Activated T-cell treated with anti-CD3 and anti-CD28 coated beads for 24 hours (primary cell): Measurements from ENCODE around the gene GRID2.
"Not testable (repeated sequence)": the region's sequence is repeated elsewhere in the genome, so short reads cannot be mapped to it uniquely, and the experiment has no call there.

Experiments
- DNase-seq: peaks from one replicate; pipeline ENCODE4 v3.0.0-alpha.2; 2020; ENCODE audit warnings: low read depth

GRID2 gene

DNA sequence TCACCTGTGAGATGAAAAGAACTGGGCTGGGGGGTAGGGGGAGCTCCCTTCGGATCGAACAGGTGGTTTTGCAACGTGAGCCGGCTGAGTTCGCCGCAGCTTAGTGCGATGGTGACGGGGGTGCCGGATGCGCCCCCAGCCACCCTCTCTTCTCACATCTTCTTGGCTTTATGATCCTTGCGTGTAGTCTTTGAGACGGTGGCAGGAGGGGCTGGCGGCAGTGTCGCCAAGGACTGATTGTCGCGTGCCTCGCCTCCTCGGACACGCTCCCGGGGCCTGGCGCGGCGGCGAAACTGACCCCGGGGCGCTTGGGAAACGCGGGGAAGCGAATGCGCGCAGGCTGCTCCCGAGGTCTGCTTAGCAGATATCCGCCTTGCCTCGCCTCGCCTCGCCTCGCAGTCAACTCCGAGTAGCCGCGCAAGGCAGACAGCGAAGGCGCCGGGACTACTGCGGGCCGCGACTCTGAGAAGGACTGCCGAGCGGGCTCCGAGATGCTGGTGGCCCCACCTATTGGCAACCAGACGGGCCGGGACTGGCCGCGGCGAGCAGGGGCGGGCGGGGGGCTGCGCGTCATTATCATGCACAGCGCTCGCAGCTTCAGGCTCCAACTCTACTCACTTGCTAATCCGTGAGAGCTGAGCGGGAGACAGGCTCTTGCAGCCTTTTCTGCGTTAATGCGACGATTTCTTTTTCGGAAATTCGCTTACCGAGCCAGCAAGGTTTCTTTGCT is 1.5 kb downstream of the GRID2 start:
- no peak for DNase-seq

DNA sequence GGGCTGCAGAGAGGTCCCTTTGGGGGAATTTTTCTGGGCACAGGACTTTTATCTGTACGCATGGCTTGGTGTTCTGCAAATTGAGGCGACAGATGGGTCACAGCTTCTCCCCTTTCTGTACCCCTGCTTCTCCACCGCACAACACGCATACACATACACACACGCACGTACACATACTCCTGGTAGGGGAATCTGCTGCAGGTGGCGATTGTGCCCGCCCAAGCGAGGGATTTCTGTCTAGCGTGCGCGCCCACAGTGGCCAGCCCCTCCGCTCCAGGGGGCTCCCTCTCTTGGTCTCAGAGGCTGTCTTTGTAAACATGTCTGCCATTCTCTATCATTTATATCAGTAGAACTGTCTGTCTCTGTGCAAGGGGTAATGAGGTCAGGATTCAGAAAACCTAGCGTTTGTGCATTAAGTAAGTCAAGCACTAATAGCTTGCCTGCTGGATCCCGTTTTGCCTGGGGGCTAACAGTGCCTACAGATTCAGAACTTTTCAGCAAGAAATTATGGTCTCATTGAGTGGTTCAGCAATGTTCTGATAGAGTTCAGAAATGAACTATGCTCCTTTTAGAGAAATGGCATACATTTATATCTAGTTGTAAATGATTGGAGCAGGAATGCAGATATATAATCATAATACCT is 2.2 kb downstream of the GRID2 start:
- DNase-seq: no peak

DNA sequence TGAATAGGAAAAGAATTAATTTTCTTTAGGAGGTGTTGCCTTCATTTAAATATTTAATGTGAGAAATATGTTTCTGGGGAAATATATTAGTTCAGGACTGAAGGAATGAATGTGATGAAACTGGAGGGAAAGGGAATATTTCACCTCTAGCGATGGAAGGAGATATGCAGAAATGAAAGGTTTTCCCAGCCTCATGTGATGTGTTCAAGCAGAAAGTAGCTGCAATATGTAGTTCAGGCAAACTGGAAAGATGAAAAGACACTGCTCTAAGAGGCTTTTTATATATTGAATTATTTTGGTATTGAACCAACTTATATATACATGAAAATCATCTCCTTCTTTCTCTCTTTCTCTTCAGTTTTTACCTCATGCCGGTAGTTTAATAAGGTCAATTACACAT is 3.4 kb downstream of the GRID2 start:
- DNase-seq: no peak

- no peak for DNase-seq
These were observed 4.1 kb downstream of the GRID2 start for GRCh38 chr4:92307866-92308265.

DNA sequence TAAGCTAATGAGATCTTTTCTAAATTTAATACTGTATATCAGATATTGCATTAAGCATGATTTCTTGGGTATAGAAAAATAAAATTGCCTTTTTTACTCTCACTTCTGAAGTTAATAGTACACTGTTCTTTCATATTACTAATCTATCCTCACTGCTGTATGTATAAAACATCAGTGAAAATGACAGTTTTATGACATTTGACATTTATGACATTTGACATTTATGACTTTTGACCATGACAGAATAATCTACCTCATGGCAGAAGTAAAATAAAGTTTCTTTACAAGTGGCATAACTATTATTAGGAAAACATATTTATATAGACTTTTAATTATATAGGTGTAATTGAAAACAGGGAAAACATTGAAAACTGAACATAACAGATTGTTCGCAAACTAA is 13.3 kb downstream of the GRID2 start:
- no peak for DNase-seq

GRCh38 chr4:92328095-92328494 is 24.3 kb downstream of the GRID2 start:
- DNase-seq: no peak

- no peak for DNase-seq
These were observed 29.2 kb downstream of the GRID2 start for GRCh38 chr4:92333016-92333415.

DNA sequence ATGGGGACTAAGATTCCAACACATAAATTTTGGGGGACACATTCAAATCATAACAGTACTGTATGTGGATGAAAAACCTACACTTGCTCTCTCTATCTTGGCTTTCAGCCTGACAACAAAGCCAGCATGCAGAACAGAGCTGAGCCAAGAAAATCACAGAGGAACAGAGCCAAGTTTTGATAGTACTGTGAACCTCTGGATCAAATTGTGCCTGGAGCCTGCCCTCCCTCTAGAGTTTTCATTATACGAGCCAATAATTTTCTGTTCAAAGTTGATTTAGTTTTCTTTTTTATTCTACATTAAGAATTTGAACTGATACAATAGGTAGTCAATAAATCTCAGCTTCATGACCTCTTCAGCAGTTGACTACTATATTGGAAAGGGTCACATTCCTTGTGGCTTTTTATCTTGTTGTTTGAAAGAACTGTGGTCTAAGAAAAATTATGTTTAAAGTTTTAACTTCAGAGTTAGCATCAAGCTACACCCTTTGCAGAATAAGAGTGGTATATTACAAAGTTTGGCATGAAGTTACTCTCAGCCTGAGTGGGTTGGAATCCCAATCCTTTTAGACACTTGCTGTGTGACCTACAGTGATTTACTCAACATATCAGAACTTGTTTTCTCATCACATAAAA is 31.1 kb downstream of the GRID2 start:
- no peak for DNase-seq

DNA sequence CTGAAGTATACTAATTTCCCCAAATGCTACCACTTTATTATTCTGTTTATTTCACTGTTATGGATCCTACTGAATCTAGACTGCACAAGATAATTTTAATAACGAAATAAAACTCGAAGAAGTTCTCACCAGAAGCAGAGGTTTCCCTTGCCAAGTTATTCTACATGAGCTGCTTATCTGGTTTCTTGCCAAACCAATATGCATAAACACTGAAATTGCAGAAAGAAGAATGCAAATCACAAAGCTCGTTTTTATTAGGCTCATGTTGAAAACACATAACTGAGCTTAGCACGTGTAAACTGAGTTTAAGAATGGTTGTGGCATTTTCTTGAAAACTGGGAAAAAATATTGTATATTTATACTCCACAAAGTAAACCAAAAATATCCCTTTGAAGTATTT is 35.9 kb downstream of the GRID2 start:
- no peak for DNase-seq

GRCh38 chr4:92344216-92344615 is 40.5 kb downstream of the GRID2 start:
- no peak for DNase-seq

- DNase-seq: no peak
These were observed 42.5 kb downstream of the GRID2 start for GRCh38 chr4:92346289-92346688.

GRCh38 chr4:92357966-92358365 is 54.2 kb downstream of the GRID2 start:
- DNase-seq: no peak

DNA sequence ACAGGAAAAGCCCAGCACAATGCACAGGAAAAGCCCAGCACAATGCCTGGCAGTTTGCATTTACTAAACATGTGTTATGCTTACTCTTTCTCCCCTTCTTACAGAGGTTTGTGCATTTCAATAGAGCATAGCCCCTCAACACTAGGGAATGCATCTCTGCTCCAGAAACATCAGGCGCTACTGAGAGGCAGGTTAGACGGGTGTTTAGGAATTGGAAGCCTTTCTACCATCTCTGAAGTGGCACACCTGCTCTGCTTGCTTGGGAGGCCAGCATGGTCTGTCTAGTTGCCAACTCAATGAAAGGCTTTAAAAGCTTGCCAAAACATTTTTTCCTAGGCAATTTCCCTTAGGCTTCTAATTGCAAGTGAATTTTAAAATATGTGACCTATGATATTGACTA is 55.7 kb downstream of the GRID2 start:
- DNase-seq: no peak

DNA sequence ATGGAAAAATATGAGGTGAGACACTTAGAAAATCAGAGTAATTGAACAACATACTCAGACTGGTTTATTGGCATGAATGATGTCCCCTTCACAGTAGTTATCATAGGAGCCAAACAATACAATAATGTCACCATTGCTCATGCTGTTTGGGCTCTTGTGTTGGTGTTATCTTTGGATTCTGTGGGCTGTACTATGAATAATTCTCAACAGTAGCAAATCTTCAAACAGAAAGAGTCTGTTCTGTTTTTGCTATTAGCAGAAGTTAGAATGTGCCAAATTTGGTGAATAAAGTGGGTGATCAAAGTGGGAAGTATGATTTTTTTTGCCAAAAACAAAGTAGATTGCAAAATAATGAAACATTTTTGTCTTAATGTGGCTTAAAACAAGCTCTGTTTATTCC is 58.3 kb downstream of the GRID2 start:
- no peak for DNase-seq

DNA sequence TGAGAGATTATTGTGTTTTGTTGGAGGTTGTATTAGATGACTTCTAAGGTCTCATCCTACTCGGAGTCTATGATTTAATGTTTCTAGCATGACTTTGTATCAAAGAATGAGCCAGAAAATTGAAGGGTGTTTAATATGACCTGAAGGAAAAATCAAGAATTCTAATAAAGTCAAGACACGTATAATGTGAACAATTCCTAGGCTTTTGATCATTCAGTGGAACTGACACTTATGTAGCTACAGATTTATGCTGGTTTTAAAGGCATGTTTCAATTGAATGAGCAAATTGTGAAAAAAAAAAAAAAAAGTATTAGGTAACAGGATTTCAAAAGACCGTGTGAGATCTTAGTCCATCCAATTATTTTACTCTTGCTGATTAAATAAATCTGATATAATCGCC is 64.9 kb downstream of the GRID2 start:
- DNase-seq: no peak

- DNase-seq: no peak
These were observed 77.8 kb downstream of the GRID2 start for GRCh38 chr4:92381616-92382015.

DNA sequence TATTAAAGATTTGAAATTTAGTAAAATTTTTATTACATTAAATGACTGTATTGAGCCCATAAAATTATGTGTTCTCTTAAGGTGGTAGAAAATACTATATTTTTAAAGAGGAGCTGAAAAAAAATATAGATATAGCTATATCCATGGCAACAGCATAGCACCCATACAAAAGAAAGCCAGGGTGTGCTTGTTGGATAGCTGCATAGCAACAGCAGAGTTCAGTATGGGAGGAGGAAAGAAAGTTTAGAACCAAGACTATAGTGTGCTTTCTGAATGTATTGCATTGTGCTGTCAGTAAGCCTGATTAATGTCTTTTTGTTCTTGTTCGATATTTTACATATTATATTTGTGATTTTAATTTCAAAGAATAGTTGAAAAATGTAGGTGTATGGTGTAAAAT is 78.4 kb downstream of the GRID2 start:
- DNase-seq: no peak

GRCh38 chr4:92387459-92388069 is 83.8 kb downstream of the GRID2 start:
- no peak for DNase-seq

- DNase-seq: no peak
These were observed 95.3 kb downstream of the GRID2 start for GRCh38 chr4:92399032-92399431.

- DNase-seq: not testable (repeated sequence)
These were observed 99.8 kb downstream of the GRID2 start for GRCh38 chr4:92403525-92403924.

- no peak for DNase-seq
These were observed 102.7 kb downstream of the GRID2 start for GRCh38 chr4:92406488-92406887.

DNA sequence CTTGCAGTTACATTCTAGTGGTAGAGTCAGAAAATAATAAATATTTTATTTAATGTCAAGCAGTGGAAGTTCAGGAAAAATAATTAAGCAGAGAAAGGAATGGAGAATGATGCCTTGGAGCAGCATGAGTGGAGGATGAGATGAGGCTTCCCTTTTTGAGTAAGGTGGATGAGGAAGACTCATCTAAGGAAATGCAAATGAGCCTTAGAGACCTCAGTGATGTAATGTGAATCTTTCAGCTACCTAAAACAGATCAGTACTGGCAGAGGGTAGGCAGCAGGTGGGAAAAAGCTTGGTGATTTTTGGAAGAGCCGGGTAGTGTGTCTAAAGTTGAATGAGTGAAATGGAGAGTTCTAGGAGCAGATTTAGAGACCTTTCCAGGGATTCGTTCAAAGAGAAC is 118.2 kb downstream of the GRID2 start:
- DNase-seq: no peak

GRCh38 chr4:92433272-92433758 is 129.5 kb downstream of the GRID2 start:
- DNase-seq: no peak
